Measurements from ENCODE around the gene CES2. TPM values are rescaled to one million over a fixed set of nuclear protein-coding genes. Genes with fewer than 3 reads are reported as not detected.
"Not testable (repeated sequence)": the region's sequence is repeated elsewhere in the genome, so short reads cannot be mapped to it uniquely, and the experiment has no call there.

The CES2 gene
- total RNA-seq, 3 donors from 2014 or later = 25.9 to 33.1 (median 31.9) TPM

- Histone ChIP-seq H3K9me3 (no peaks in the 10 kb centered on the region), H3K4me3 (no peak overlapping the region), H3K4me1 (no peaks in the 10 kb centered on the region), H3K27ac (no peak overlapping the region), H3K36me3 (peaks cover 12% of the 10 kb centered on the region), H3K27me3 (no peaks in the 10 kb centered on the region)
- intact Hi-C loops (cut with DNase I; ENCODE audit: low total_unique reads) = no loop called here
- TF ChIP-seq, protein P1, sequence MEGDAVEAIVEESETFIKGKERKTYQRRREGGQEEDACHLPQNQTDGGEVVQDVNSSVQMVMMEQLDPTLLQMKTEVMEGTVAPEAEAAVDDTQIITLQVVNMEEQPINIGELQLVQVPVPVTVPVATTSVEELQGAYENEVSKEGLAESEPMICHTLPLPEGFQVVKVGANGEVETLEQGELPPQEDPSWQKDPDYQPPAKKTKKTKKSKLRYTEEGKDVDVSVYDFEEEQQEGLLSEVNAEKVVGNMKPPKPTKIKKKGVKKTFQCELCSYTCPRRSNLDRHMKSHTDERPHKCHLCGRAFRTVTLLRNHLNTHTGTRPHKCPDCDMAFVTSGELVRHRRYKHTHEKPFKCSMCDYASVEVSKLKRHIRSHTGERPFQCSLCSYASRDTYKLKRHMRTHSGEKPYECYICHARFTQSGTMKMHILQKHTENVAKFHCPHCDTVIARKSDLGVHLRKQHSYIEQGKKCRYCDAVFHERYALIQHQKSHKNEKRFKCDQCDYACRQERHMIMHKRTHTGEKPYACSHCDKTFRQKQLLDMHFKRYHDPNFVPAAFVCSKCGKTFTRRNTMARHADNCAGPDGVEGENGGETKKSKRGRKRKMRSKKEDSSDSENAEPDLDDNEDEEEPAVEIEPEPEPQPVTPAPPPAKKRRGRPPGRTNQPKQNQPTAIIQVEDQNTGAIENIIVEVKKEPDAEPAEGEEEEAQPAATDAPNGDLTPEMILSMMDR (IDR thresholded peaks at IDR 0.05) = no peak
- TF ChIP-seq POLR2AphosphoS5 (IDR thresholded peaks at IDR 0.05) (no peak), POLR2A (IDR thresholded peaks at IDR 0.05) (no peak)
- DNase-seq (ENCODE audit: low spot score in 2 of 2) = no peak
Observed at GRCh38 chr16:66942981-66943380, 7.7 kb downstream of the CES2 start.

DNA sequence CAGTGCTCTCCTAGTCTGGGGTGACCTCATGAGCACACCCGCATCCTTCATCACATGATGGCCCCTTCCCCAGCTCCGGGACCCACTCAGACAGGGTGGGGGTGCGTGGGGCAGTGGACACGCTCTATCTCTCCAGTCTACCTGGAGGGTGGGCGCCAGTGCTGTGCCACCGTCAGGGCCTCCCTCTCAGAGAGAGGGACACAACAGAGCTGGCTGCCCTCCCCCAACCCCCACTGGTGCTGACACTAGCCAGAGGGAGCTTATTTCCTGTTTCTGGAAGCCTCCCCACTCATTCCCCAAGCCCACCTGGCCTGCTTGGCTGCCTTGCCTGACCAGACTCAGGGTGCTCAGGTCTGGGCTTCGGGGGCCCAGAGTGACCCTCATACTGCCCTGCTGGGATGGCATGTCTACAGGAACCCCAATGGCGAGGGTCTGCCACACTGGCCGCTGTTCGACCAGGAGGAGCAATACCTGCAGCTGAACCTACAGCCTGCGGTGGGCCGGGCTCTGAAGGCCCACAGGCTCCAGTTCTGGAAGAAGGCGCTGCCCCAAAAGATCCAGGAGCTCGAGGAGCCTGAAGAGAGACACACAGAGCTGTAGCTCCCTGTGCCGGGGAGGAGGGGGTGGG lies 8.2 kb downstream of the CES2 start:
- H3K9me3 ChIP-seq = no peaks in the 10 kb centered on the region
- TF ChIP-seq, protein P1 (IDR thresholded peaks at IDR 0.05) = no peak
- TF ChIP-seq POLR2AphosphoS5 (IDR thresholded peaks at IDR 0.05) (no peak), POLR2A (IDR thresholded peaks at IDR 0.05) (no peak)
- DNase-seq (ENCODE audit: low spot score in 2 of 2) = no peak
- intact Hi-C loops (cut with DNase I; ENCODE audit: low total_unique reads) = no loop called here
- H3K27me3 ChIP-seq = no peaks in the 10 kb centered on the region
- no peak overlapping the region for H3K27ac ChIP-seq
- no peaks in the 10 kb centered on the region for H3K4me1 ChIP-seq
- peaks cover 12% of the 10 kb centered on the region for H3K36me3 ChIP-seq
- H3K4me3 ChIP-seq = no peak overlapping the region

DNA sequence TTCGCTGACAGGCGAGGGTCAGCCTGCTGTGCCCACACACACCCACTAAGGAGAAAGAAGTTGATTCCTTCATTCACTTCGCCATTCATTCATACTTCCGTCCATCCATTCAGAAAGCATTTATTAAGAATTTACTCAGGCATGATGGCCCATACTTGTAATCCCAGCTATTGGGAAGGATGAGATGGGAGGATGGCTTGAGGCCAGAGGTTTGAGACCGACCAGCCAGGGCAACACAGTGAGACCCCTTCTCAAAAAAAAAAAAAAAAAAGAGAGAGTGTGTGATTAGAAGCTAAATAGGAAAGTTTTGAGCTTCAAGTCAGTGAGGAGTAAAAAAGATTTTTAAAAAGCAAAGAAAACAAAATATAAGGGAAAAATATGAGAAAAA lies 8.7 kb downstream of the CES2 start:
- no peak for DNase-seq (ENCODE audit: low spot score in 2 of 2)
- H3K9me3 ChIP-seq = no peaks in the 10 kb centered on the region
- intact Hi-C loops (cut with DNase I; ENCODE audit: low total_unique reads) = no loop called here
- H3K27ac ChIP-seq = no peak overlapping the region
- TF ChIP-seq POLR2A (IDR thresholded peaks at IDR 0.05) = no peak
- no peaks in the 10 kb centered on the region for H3K4me1 ChIP-seq
- no peak overlapping the region for H3K4me3 ChIP-seq
- H3K27me3 ChIP-seq = peaks cover 0 to 1% of the 10 kb centered on the region in 2 donors
- H3K36me3 ChIP-seq = peaks cover 12% of the 10 kb centered on the region

DNA sequence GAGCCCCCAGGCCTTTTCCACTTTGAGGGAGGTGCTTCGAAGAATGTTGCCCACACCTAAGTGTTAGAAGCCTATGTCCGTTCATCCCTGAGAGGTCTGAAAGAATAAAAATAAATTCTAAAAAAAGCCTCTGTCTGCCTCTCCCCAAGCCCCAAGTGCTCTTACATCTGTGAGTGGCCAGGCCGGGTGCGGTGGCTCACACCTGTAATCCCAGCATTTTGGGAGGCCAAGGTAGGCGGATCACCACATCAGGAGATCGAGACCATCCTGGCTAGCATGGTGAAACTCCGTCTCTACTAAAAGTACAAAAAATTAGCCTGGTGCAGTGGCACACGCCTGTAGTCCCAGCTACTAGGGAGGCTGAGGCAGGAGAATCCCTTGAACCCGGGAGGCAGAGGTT lies 9.7 kb downstream of the CES2 start:
- H3K27me3 ChIP-seq; intact Hi-C loops (cut with DNase I; ENCODE audit: low total_unique reads); DNase-seq (ENCODE audit: low spot score in 2 of 2); H3K27ac ChIP-seq; H3K4me1 ChIP-seq; H3K9me3 ChIP-seq; H3K4me3 ChIP-seq: not testable (repeated sequence)
- H3K36me3 ChIP-seq = peaks cover 12% of the 10 kb centered on the region

DNA sequence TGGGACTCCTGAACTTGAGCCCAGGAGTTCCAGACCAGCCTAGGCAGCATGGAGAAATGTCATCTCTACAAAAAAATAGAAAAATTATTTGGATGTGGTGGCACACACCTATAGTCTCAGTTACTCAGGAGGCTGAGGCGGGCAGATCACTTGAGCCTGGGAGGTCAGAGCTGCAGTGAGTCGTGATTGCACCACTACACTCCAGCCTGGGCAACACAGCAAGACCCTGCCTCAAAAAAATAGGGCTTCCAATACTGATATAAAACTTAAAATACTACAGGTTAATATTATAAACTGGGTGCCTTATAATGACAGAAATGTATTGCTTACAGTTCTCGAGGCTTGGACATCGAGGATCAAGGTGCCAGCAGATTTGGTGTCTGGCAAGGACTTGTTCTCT lies 10.6 kb downstream of the CES2 start:
- TF ChIP-seq, protein P1 (IDR thresholded peaks at IDR 0.05) = no peak
- TF ChIP-seq POLR2AphosphoS5 (IDR thresholded peaks at IDR 0.05) = no peak
- TF ChIP-seq POLR2A (IDR thresholded peaks at IDR 0.05) = no peak
- Histone ChIP-seq H3K4me3 (no peak overlapping the region), H3K9me3 (no peaks in the 10 kb centered on the region), H3K27ac (no peak overlapping the region), H3K36me3 (peaks cover 7% of the 10 kb centered on the region), H3K4me1 (no peaks in the 10 kb centered on the region), H3K27me3 (peaks cover 0 to 8% of the 10 kb centered on the region in 2 donors)
- intact Hi-C loops (cut with DNase I; ENCODE audit: low total_unique reads) = no loop called here
- DNase-seq (ENCODE audit: low spot score in 2 of 2) = no peak

- peaks cover 0 to 8% of the 10 kb centered on the region in 2 donors for H3K27me3 ChIP-seq
- no peak for TF ChIP-seq POLR2AphosphoS5 (IDR thresholded peaks at IDR 0.05)
- TF ChIP-seq, protein P1 (IDR thresholded peaks at IDR 0.05) = no peak
- no peak for TF ChIP-seq POLR2A (IDR thresholded peaks at IDR 0.05)
- DNase-seq (ENCODE audit: low spot score in 2 of 2) = no peak
- intact Hi-C loops (cut with DNase I; ENCODE audit: low total_unique reads) = no loop called here
- H3K27ac ChIP-seq = no peak overlapping the region
- H3K36me3 ChIP-seq = peaks cover under 1% of the 10 kb centered on the region
- no peaks in the 10 kb centered on the region for H3K9me3 ChIP-seq
- H3K4me3 ChIP-seq = no peak overlapping the region
- no peaks in the 10 kb centered on the region for H3K4me1 ChIP-seq
Observed at GRCh38 chr16:66946541-66946940, 11.2 kb downstream of the CES2 start.
